Kidney epithelial cell (primary cell): ENCODE results near the gene TEFM. TPM values are rescaled to one million over a fixed set of nuclear protein-coding genes. Genes with fewer than 3 reads are reported as not detected.

ENCODE experiments used
- total RNA-seq: library from RNA; depleted of rRNA; stranded (reverse); fragments of >200 nt; gene quantifications from 2 replicates; pipeline ENCODE4 v1.2.3, GENCODE V29; 2015

The TEFM gene
- total RNA-seq, 1 donor from 2014 or later, result 7.8 TPM

Other genes starting within 250 kb of the TEFM start
- 11.6 and 11.7 TPM in 2 replicates for gene CRLF3, start 81.5 kb downstream of the TEFM start, total RNA-seq
- gene ATAD5, start 74.3 kb downstream of the TEFM start, total RNA-seq, result 2.8 and 3.8 TPM in 2 replicates
- 9.7 and 10.0 TPM in 2 replicates for gene ADAP2, start 15.7 kb upstream of the TEFM start, total RNA-seq
- 11.1 and 11.8 TPM in 2 replicates for gene RNF135, start 64.8 kb upstream of the TEFM start, total RNA-seq
- 39.0 and 49.6 TPM in 2 replicates for gene NF1, start 188.7 kb upstream of the TEFM start, total RNA-seq